MM.1S (cell line): ENCODE results near the gene ATAD1.

Source experiments
- CTCF ChIP-seq: fragments of 300-600 bp; sonication (generic); IDR thresholded peaks from 2 replicates; pipeline ENCODE4 v1.5.1; 2016; ENCODE audit warnings: antibody characterized with exemption, low read length, mixed read lengths
- EZH2 ChIP-seq: fragments of 300-600 bp; sonication (generic); optimal IDR thresholded peaks from 2 replicates; pipeline ENCODE3; 2017; ENCODE audit warnings: low read depth, mild to moderate bottlenecking, antibody characterized with exemption, low read length, mixed read lengths
- EZH2phosphoT487 ChIP-seq: fragments of 300-600 bp; sonication (generic); IDR thresholded peaks from 2 replicates; pipeline ENCODE4 v1.6.1; 2018; ENCODE audit warnings: antibody characterized with exemption, low read length

DNA sequence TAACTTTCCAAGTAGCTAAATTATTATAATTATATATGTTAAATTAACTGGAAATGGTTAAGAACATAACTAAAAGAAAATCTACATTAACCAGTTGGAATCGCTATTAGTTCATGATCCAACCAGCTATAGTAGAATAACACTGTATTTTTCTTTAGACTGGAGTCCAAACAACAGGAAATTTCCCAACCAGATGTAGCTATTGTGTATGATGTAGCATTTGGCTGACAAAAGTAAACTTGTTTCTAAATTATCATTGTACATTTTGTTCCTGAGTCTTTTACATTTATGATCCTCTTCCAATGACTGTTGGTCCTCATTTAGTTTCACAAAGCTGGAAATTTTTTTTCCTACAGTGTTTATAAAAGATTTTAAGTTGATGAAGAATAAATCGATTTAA is 96.2 kb downstream of the ATAD1 start:
- TF ChIP-seq CTCF (no peak), EZH2 (no peak), EZH2phosphoT487 (no peak)
